HG02870 (cell line): ENCODE measurements around the gene MARCO.

ENCODE experiments used
- ATAC-seq: cut with Tn5 transposase; IDR thresholded peaks from one replicate; pipeline ENCODE4 v1.9.1; 2021; ENCODE audit warnings: mild to moderate bottlenecking, moderate library complexity; ENCODE audit not compliant: unreplicated experiment

The MARCO gene

GRCh38 chr2:118942031-118942430 is at the start of gene MARCO:
TSS of gene MARCO (plus strand) at chr2:118942194. CDS start at chr2:118942301, 107 bp downstream.
- no peak for ATAC-seq

DNA sequence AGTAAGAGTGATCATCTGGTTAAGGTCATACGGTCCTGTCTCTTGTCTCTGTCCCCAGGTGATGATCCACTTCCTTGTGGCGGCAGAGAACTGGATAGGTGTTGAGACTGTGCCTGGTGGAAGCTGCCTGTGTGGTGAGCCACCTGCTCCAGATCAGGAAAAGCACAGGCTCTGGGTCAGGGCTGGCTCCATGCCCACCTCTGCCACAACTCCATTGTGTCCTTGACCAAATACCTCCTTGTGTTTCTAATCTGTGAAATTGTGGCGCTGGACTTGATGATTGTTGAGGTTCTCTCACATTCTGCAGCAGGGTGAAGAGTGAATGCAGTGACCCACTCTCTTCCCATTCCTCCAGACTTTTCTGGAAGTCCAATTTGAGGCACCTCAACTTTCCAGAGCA is 48.9 kb upstream of the MARCO start:
- no peak for ATAC-seq

DNA sequence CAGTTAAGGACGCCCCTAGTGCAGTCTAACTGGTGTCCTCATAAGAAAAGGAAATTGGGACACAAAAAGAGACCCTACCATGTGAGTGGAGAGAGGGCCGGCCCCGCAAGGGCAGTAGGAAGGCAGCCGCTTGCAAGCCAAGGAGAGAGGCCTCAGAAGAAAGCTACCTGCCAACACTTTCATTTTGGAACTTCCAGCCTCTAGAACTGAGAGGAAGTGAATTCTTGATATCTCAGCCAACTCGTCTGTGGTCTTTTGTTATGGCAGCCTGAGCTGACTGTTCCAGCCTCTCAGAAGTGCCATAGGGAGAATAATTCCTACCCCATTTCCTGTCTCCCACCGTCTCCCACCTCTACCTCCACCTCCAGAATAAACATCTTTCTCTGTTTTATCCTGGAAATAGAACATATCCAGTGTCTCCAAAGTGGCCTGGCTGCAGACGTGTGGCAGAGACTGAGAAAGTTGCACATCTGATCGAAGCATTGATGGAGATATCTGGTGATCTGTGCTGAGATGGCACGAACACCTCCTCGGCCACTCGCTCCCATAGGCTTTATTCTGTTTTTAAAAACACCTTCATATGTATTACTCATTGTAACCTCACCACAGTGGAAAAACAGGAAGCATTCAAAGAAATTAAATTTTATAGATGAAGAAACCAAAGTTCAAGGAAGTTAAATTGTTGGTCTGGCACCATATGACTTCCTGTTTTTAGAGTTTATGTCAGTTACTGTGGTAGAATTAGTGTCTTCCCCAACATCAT is 39.5 kb upstream of the MARCO start:
- no peak for ATAC-seq

DNA sequence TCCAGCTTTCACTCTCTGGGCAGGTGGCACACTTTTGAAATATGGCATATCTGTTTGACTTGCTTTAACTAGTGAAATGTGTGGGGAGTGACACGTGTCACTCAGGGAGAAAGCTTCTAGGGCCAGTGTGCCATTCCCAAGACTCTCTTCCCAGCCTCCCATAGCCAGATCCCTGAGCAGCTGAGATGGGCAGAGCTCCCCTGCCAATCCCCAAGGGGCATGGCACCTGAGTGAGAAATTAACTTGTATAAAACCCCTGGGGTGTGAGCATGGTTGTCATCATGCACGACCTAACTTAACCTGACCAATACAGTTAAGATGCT is 39.0 kb upstream of the MARCO start:
- ATAC-seq: no peak

GRCh38 chr2:118903551-118904479 is 38.2 kb upstream of the MARCO start:
- no peak for ATAC-seq

DNA sequence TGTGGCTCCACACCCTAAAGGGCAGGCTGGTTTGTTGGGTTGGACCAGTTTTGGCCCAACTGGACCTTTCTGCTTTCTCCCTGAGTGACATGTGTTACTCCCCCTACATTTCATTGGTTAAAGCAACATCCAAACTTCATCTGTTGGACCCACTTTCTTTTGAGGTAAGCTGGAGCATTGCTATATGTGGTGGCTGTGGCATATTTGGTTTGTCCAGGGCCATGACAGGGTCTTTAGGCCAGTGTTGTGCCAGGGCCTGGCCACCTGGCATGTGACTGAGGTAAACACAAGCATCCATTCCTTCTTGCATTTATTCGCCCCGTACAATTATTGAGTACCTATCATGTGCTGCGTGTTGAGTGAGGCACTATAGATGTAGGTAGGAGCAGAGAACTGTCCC is 36.8 kb upstream of the MARCO start:
- ATAC-seq: no peak

GRCh38 chr2:118906186-118906585 is 35.8 kb upstream of the MARCO start:
- no peak for ATAC-seq

DNA sequence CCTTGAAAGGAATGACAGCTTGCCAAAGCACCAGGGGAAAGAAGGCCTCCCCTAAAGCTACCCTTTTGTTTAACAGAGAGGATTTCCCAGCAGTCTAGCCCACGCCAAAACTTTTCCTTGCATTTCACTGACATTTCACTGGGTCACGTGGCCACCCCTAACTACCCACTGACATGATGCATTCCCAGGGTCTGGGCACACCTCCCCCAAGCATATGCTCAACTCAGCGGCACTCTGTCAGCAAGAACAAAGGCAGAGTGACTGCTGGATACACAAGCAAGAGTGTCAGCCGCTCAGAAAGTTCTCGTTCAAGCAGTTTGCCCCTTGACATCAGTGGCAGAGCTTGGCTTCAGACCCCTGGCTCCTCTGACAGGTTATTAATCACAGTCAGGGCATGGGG is 34.2 kb upstream of the MARCO start:
- ATAC-seq: no peak

- no peak for ATAC-seq
Observed at GRCh38 chr2:118909191-118909590, 32.8 kb upstream of the MARCO start.

DNA sequence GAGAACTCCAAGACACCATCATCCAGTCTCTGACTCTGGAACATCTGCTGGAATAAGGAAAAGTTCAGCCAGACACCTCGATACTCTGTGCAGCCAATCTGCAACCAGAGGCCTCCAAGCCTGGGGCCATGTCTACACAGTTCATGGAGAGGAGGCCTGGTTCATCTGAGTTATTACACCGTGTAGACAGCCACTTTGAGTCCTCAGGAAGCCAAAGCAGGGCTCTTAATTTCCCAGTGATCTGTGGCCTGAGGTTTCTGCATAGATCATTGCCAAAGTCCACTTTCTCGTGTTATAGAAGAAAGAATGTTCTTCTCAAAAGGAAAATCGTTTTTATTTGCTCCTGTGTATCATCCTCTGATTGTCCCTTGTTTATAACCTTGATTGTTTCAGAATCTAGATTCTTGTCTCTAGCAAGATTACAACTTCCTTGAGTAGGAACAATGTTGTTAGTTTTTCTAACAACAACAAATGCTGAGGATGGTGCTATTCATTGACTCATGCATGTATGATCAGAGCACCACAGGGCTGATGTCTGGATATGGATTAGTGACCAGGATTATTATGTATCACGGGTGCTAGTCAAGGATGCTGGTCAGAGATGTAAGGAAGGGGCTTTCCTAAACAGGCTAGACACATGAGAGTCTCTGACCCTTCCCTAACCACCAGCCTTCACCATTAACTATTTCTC is 30.7 kb upstream of the MARCO start:
- no peak for ATAC-seq

DNA sequence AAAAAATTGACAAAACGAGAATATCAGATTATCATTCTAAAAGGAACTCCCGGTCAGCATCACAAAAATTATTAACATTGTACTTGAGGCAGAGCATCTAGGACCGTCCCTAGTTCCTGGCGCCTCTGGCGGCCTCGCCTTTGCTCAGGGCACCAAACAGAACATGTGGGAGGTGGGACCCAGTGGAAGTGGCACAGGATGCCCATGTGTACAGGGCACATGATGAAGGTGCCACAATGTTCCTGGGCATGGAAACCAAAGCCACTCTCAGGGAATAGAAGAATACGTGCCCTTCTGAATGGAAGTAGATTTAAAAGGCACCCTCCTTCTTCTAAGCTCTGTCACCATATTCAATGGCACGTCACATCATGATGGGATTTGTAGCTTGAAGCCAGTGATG is 30.1 kb upstream of the MARCO start:
- ATAC-seq: no peak

GRCh38 chr2:118913131-118913802 is 28.7 kb upstream of the MARCO start:
- ATAC-seq: no peak

GRCh38 chr2:118913803-118914645 is 28.0 kb upstream of the MARCO start:
- ATAC-seq: no peak

- no peak for ATAC-seq
Observed at GRCh38 chr2:118914721-118915453, 27.1 kb upstream of the MARCO start.

DNA sequence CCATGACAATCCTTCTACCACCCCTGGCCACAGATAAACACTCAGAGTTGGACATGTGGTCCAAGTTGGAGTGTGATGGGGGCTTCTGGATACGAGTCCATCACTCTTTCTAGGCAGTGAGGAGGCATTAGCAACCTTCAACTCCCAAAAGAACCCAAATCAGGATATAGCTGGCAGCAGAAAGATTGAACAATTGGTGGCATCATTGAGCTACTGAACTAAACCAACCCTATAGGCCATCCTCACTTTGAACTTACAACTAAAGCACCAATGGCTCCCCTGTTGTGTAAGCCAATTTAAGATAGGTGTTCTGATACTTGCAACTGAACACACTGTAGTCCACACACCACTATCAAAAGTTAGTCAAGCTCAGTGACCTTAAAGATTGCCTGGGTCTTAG is 24.0 kb upstream of the MARCO start:
- no peak for ATAC-seq

- ATAC-seq: no peak
Observed at GRCh38 chr2:118921646-118922045, 20.3 kb upstream of the MARCO start.

DNA sequence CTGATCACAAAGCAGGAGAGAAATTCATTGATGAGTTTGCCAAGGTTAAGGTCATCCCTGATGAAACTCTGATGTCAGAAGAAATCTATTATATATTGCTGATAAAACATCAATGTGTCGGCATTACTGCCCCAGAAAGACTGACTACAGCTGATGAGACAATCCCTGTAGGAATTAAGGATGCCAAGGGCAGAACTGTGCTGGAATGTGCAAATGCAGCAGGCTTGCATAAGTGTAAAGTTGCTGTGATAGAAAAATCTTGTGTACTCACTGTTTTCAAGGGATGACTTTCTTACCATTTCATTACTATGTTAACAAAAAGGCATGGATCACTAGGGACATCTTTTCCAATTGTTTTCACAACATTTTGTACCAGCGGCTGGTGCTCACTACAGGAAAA is 19.7 kb upstream of the MARCO start:
- no peak for ATAC-seq

- no peak for ATAC-seq
Observed at GRCh38 chr2:118923371-118923770, 18.6 kb upstream of the MARCO start.

GRCh38 chr2:118925476-118925875 is 16.5 kb upstream of the MARCO start:
- ATAC-seq: no peak
